Limb (tissue), 2 donors: ENCODE measurements around the gene ANO7.

ENCODE experiments used
- DNase-seq, 2 donors: peaks; one replicate each; pipeline ENCODE4 v3.0.0-alpha.2; 2016; ENCODE audit errors: extremely low spot score in 2 of 2

Gene ANO7, protein sequence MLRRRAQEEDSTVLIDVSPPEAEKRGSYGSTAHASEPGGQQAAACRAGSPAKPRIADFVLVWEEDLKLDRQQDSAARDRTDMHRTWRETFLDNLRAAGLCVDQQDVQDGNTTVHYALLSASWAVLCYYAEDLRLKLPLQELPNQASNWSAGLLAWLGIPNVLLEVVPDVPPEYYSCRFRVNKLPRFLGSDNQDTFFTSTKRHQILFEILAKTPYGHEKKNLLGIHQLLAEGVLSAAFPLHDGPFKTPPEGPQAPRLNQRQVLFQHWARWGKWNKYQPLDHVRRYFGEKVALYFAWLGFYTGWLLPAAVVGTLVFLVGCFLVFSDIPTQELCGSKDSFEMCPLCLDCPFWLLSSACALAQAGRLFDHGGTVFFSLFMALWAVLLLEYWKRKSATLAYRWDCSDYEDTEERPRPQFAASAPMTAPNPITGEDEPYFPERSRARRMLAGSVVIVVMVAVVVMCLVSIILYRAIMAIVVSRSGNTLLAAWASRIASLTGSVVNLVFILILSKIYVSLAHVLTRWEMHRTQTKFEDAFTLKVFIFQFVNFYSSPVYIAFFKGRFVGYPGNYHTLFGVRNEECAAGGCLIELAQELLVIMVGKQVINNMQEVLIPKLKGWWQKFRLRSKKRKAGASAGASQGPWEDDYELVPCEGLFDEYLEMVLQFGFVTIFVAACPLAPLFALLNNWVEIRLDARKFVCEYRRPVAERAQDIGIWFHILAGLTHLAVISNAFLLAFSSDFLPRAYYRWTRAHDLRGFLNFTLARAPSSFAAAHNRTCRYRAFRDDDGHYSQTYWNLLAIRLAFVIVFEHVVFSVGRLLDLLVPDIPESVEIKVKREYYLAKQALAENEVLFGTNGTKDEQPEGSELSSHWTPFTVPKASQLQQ

GRCh38 chr2:241188361-241189092 is at the start of gene ANO7:
Gene ANO7, plus strand, starts transcription at chr2:241188677. Its CDS starts 1,387 bp downstream, at chr2:241190064.
- DNase-seq = no peak

DNA sequence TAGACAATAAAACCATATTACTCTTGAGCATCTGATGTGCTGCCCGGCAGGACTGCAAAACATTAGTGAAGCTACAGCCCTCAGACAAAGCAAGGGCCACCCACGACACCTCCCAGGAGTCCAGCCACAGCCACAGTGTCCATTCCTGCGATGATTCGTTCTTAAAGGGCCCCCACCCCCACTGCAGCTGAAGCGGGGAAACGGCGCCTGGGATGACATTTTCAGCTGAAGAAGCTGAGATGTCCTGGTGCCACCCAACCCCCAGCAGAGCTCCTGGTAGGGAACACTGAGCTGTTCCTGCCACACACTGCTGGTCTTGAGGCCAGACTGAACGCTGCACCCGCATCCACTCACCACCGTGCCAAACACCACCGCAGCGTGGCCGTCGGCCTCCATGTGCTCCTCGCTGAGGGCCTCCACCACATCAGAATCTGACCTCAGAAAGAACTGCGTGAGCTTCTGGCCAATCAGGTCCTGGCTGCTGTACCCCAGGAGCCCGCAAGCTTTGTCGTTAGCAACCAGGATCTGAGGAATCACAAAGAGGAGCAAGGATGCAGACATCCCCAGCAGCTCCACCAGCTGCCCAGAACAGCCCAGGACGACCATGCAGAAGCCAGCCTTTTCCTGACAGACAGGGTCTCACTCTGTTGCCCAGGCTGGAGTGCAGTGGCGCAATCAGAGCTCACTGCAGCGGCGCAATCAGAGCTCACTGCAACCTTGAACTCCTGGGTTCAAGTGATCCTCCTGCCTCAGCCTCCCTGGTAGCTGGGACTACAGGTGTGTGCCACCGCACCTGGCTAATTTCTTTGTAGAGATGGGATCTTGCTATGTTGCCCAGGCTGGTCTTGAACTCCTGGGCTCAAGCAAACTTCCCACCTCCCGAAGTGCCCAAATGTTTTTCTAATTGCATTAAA is 48.7 kb upstream of the ANO7 start:
- DNase-seq = no peak

DNA sequence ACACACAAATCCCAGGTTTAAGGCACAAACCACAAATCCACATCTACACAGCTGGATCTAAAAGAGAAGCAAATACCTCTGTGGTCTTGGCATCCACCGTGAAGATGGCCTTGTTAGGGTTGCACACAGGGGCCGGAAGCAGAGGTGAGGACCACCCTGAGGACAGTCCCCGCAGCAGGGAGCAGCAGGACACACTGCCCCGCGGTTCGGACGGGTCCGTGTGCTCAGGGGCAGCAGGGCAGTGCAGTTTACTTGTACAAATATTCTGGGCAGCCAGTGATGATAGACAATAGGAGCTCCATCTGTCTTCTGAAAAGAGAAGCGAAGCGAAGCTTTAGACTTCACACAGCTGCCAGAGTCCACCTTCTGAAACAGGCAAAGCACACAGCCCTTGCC is 48.0 kb upstream of the ANO7 start:
- no peak for DNase-seq

DNA sequence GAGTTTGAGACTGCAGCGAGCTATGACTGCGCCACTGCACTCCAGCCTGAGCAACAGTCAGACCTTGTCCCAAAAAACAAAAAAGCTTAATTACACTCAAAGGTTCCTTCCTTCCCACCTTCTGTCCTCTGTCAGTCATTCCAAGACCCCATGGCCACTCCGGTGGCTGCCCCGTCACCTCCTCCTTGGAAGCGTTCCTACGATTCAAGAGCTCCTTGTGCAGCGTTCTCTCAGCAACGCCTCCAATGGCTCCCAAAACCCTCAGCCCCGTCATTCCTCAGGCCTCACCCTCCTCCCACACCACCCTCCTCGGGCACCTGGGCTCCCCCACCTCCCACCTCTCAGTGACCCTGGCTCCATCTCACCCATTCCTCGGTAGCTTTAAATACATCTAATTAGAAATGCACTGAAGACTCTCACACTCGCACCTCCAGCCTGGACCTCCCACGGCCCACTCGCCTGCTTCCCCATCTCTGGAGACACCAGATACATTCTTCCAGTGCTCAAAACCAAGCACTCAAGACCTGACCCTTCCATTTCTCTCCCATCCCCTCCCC is 47.2 kb upstream of the ANO7 start:
- DNase-seq = no peak

- DNase-seq = no peak
Measured at GRCh38 chr2:241142063-241142462, 46.4 kb upstream of the ANO7 start.

- DNase-seq = no peak
Measured at GRCh38 chr2:241142593-241142992, 45.9 kb upstream of the ANO7 start.

- no peak for DNase-seq
Measured at GRCh38 chr2:241146286-241146685, 42.2 kb upstream of the ANO7 start.

DNA sequence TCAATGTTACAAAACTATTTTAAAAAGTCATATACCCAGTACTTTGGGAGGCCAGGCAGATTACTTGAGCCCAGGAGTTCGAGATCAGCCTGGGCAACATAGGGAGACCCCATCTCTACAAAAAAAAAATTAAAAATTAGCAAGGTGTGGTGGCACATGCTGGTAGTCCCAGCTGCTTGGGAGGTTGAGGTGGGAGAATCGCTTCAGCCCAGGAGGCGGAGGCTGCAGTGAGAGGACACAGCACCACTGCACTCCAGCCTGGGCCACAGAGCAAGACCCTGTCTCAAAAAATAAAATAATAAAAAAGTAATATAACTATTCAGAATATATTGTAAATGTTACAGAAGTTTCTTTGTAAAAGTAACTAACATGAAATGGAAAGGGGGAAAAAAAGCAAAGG is 41.1 kb upstream of the ANO7 start:
- DNase-seq = no peak

DNA sequence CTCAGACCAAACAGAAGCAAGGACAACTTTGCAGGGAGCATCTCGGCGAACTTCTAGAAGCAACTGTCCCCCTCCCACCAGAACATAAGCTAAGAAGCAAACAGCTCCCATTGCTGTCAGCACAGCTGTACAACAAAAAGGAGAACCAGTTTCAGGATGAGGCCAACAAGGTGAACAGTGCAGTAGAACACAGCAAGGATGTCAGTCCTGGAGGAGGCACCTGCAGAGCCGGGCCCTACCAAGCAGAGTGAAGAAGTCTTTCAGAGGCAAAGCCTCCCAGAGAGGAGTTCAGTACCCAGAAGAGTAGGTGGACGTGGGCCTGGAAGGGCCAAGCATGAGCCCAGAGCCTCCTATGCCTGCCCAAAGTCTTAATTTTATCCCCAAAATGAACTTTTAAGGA is 40.2 kb upstream of the ANO7 start:
- no peak for DNase-seq

- peak; percentile 91 to 94 for DNase-seq
Measured at GRCh38 chr2:241148891-241149674, 39.4 kb upstream of the ANO7 start, which contains the start of gene PASK. Gene PASK, minus strand, starts transcription at chr2:241149472. Its CDS starts 6,440 bp downstream, at chr2:241143032.

GRCh38 chr2:241149675-241149924 is 38.9 kb upstream of the ANO7 start:
- DNase-seq = no peak

GRCh38 chr2:241149925-241150659 is 38.4 kb upstream of the ANO7 start, which contains the start of gene PPP1R7:
Gene PPP1R7, plus strand, starts transcription at chr2:241150467. Its CDS starts 29 bp downstream, at chr2:241150496.
- DNase-seq = peak; percentile 95 to 96

GRCh38 chr2:241150660-241151530 is 37.6 kb upstream of the ANO7 start:
- DNase-seq = no peak

- no peak for DNase-seq
Measured at GRCh38 chr2:241151934-241152660, 36.4 kb upstream of the ANO7 start.

GRCh38 chr2:241153616-241154015 is 34.9 kb upstream of the ANO7 start:
- no peak for DNase-seq

- DNase-seq = no peak
Measured at GRCh38 chr2:241154915-241155314, 33.6 kb upstream of the ANO7 start.

DNA sequence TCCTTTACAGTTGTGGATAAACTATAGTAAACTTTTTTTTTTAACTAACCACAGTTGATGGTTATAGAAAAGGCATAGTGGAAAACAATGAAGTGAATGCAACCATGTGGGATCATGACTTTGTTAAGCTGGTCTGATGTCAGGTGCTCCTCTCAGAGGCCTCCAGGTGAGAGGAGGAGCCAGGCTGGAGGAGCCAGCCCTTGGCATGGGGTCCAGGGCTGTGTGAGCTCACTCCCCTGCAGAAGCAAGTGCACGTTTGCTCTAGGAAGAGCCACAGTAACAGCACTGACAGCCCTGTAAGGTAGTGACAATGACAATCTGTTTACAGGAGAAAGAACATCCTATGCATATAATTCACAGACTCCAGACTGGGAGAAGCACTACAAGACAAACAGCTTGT is 32.5 kb upstream of the ANO7 start:
- DNase-seq = no peak
